HT-29 (cell line): ENCODE measurements around the gene ZNF879. TPM values are rescaled to one million over a fixed set of nuclear protein-coding genes. Genes with fewer than 3 reads are reported as not detected.

Experiments used
- DNase-seq: peaks from one replicate; pipeline ENCODE4 v3.0.0-alpha.2; 2015; ENCODE audit warnings: low spot score
- total RNA-seq: library from RNA; depleted of rRNA; stranded (reverse); fragments of >200 nt; shearing (Covaris generic); gene quantifications from 2 replicates; pipeline ENCODE4 v1.2.3, GENCODE V29; 2014; rRNA removed

ZNF879 gene
- total RNA-seq, 1 experiment from 2014 or later, result not detected

DNA sequence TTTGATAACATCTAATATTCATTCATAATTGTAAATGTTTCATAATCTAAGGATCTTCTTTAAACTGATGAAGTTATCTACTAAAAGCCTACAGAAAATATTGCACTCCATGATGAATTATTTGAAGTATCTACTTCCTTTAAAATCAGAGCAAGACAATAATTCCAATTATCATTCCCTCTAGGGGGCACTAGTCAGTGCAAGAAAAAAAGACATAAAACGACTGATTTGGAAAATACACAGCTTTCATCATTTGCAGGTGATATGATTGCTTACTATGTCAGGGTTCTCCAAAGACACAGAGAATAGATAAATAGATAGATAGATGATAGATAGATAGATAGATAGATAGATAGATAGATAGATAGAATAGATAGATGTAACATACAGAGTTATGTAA lies 14.9 kb upstream of the ZNF879 start:
- no peak for DNase-seq

DNA sequence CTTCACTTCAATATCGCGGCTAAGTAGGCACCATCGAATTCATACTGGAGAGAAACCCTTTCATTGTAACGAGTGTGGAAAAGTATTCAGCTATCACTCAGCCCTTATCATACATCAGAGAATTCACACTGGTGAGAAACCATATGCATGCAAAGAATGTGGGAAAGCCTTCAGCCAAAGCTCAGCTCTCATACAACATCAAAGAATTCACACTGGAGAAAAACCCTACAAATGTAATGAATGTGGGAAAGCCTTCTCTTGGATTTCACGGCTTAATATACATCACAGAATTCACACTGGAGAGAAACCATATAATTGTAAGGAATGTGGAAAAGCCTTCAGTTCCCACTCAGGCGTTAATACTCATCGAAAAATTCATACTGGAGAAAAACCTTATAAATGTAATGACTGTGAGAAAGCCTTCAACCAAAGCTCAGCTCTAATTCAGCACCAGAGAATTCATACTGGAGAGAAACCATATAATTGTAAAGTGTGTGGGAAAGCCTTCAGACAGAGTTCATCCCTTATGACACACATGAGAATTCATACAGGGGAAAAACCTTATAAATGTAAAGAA lies 9.5 kb downstream of the ZNF879 start:
- DNase-seq, result no peak

DNA sequence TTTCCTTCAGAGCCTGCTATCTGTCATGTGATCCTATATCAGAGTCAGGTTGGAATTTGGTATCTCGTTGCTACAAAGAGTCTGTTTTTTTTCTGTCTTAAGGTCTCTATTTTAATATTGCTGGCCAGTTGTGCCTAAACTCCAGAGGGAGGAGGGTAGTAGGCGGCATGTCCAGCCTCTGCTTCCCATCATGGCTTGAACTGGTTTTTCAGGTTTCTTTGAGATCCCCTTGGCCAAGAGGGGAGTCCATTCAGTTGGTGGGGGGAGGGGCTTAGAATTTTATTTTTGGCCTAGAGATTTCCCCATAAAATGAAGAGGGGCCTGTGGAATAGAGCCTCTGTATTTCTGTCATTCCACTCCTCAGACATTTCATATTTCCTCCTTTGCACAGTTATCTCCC lies 21.2 kb downstream of the ZNF879 start:
- no peak for DNase-seq

DNA sequence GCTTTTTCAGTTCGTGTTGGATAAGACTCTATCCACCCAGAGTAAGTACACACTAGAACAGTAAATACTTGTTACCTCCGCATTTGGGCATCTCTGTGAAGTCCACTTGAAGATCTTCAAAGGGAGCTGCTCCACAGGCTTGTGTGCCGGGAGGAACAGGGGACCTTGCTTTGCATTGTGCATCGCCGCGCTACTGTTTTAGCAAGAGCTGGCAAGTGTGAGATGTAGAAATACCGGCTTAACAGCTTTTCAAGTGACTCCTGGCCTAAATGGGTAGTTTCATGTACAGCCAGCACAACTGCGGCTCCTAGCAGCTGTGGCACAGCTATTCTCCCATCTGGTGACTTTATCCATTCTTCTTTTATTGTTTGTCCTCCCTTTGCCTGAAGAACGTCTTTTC lies 28.2 kb downstream of the ZNF879 start:
- DNase-seq, result no peak

DNA sequence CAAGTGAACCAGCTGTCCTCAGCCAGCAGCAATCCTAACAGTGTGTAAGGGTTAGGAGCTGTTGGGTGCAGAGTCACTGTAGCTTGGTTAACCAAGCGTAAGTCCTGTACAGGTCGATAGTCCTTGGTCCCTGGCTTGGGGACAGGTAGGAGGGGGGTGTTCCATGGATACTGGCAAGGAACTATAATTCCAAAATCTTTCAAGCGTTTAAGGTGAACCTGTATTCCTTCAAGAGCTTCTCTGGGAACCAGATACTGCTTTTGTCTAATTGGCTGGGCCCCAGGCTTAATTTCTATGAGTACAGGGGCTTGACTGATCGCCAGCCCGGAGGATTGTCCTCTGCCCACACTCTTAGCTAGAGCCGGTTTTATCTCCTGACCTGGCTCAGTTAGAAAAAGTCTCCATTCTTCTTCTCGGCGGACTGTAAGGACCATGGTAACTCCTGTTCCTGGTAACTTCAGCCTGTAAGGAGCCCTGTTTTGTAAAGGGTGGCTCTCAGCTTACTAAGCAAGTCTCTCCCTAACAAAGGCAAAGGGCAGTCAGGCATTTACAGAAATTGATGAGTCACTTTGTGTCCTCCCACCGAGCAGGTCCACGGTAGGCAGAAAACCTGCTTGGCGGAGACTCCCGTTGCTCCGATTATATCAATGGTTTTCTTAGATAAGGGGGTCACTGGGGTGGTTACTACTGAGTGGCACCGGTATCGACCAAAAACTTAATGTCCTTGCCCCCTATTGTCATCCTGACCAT lies 30.6 kb downstream of the ZNF879 start:
- no peak for DNase-seq

DNA sequence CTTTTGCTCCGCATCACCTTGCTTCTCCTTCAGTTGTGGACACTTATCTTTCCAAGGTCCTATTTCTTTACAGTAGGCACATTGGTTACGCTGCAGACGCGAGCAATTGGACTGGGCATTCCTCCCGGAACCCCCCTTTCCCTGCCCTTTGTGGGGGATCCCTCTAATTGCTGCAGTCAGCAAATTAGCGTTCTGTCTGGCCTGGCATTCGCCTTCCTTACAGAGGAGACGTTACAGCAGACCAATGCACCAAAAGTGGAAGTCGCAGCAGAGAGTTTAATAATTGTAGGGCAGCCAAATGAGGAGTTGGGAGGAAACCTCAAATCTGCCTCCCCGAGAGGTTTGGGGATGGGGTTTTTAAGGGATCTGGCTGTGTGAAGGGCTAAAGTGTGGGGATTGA lies 31.3 kb downstream of the ZNF879 start:
- no peak for DNase-seq

DNA sequence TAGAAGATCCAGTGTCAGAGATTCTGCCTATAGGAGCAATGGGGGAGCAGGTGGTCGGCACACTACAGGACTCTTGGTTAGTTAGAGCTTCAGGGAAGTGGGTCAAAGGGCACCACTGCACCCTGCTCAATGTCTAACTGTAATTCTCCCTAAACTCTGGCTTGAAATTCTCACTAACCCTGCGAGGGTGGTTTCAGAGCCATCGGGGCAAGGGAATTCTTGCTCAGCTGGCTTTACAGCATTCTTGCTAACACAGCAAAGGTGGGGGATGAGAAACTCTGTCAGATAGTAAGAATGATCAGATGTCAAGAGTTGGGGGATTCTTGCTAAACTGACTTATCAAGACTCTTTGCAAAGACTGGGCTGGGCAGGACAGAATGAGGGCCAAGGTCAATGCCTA lies 31.8 kb downstream of the ZNF879 start:
- DNase-seq, result no peak

DNA sequence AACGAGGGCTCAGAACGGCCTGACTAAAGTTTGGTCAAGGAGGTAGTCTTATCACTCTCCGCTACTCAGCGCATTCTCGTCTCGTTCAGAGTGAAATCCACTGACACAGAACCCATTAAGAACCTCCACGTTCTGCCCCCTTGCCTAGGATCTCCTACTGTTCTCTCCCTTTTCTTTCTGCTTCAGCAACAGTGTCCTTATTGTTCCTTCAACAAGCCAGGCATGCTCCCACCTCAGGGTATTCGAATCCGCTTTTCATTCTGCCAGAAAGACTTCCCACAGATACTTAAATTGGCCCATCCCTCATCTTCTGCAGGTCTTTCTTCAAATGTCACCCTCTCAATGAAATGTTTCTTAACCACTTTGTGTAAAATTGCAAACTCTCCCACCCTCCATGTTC lies 32.2 kb downstream of the ZNF879 start:
- DNase-seq, result no peak

DNA sequence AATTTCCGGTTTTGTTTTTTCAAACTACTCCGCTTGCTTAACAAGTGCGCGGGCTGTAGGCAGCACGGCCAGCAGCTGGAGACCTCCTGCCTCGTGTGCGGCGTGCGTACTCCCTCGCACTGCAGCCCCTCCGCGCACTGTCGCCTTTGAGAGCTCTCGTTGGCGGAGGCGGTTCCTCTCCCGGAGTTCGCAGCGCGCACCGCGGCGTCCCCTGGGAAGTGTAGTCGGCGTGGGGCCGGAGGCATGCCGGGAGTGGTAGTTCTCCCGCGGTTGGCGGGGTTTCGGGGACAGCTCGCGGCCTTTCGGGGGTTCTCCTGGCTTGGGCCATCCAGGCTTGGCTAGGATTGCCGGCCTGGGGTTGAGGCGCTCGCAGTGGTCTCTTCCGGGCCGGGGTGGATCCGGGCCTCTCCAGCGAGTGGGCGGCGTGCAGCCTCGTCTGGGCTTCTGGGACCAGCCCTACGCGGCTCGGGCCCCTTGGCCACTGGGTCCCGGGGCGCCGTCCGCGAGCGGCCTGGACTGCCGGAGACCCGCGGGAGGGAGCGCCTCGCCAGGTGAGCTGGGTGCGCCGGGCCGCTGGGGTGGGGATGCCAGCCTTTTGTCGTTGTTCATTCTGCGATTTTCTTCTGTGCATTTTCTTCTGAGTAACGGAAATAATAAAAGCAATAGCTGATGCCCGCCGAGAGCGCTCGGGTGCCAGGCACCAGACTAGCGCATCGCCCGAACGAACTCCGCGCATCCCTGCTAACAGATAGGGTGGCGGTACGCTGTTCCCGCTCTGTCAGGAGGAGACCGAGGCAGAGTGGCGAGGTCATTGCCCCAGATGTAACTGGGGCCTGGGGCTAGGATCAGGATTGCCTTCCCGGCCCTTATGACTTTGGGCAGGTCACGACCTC lies 36.8 kb downstream of the ZNF879 start, which contains the start of gene ZNF354C:
ZNF354C (plus strand) TSS at position 258 of the 893 bp plus-strand sequence. CDS start 1,696 bp downstream, outside the sequence.
- no peak for DNase-seq

DNA sequence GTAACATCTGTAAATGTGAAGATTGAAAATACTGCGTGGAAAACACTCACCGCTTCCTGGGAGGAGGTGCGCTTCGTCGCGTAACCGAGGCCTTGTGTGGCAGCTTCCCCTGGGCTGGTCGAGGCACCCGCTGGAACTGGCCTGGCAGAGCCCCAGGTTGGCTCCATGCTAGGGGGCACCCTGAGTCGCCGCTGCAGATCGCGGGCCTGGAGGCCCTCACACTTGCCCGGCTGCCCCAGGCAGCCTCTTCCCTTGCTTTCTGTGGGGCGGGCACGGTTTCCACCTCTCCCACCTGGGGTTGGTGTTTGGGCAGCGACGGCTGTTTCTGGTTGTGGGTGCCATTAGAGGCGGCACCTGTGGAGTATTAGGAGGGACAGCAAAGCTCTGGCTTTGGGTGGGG lies 37.4 kb downstream of the ZNF879 start:
- no peak for DNase-seq

DNA sequence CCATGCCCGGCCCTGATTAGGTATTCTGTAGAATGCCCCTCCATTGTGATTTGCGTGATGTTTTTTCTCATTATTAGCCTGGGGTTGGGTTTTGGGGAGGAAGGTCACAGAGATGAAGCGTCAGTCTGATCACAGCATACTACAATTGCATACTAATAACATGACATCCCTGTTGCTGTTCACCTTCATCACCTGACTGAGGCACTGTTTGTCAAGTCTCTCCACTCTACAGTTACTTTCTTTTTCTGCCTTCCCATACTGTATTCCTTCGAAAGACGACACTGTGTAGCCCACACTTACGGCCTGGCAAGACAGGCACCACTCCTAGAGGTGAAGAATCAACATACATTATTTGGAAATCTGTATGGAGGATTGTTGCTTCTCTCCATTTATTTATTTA lies 42.1 kb downstream of the ZNF879 start:
- no peak for DNase-seq

DNA sequence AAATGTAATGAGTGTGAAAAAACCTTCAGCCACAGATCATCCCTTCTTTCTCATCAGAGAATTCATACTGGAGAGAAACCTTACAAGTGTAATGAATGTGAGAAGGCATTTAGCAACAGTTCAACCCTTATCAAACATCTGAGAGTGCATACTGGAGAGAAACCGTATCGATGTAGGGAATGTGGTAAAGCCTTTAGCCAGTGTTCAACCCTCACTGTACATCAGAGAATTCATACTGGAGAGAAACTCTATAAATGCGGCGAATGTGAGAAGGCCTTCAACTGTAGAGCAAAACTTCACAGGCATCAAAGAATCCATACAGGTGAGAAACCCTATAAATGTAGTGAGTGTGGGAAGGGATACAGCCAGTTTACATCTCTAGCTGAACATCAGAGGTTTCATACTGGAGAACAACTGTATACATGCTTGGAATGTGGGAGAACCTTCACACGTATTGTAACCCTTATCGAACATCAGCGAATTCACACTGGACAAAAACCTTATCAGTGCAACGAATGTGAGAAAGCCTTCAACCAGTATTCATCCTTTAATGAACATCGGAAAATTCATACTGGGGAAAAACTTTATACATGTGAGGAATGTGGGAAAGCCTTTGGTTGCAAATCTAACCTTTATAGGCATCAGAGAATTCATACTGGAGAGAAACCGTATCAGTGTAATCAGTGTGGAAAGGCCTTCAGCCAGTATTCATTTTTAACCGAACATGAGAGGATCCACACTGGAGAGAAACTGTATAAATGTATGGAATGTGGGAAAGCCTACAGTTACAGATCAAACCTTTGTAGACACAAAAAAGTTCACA lies 55.8 kb downstream of the ZNF879 start:
- no peak for DNase-seq

DNA sequence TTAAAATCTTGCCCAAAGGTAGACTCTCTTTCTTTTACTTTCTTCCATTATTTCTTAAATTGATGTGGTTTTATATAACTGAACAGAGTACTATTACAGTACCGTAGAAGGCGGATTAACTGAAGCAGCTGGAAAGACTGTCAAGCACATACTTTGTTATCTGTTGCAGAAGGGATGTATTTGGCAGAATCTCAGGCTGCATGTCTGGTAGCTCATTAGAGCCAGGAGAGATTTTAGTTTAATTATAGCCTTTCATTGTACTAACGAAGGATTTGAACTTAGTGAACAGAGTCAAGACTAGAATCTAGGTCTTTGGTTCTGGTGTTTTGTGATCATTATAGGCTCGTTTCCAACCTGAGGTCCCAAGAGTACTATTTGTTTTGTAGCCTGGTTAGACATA lies 57.1 kb downstream of the ZNF879 start:
- DNase-seq, result no peak

Other genes with a start within 250 kb of the ZNF879 start
- gene ZNF354B, start 163.9 kb upstream of the ZNF879 start, total RNA-seq, result 12.4 and 13.2 TPM in 2 replicates
- gene ZFP2, start 127.9 kb upstream of the ZNF879 start, total RNA-seq, result not detected in 2 replicates
- not detected in 2 replicates for gene ZNF454, start 82.6 kb upstream of the ZNF879 start, total RNA-seq
- not detected in 2 replicates for gene GRM6, start 28.5 kb upstream of the ZNF879 start, total RNA-seq
- not detected in 2 replicates for gene ZNF354C, start 36.6 kb downstream of the ZNF879 start, total RNA-seq